Measurements from ENCODE around the gene RBKS.

- TF ChIP-seq, protein P1, sequence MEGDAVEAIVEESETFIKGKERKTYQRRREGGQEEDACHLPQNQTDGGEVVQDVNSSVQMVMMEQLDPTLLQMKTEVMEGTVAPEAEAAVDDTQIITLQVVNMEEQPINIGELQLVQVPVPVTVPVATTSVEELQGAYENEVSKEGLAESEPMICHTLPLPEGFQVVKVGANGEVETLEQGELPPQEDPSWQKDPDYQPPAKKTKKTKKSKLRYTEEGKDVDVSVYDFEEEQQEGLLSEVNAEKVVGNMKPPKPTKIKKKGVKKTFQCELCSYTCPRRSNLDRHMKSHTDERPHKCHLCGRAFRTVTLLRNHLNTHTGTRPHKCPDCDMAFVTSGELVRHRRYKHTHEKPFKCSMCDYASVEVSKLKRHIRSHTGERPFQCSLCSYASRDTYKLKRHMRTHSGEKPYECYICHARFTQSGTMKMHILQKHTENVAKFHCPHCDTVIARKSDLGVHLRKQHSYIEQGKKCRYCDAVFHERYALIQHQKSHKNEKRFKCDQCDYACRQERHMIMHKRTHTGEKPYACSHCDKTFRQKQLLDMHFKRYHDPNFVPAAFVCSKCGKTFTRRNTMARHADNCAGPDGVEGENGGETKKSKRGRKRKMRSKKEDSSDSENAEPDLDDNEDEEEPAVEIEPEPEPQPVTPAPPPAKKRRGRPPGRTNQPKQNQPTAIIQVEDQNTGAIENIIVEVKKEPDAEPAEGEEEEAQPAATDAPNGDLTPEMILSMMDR (optimal IDR thresholded peaks at IDR 0.05 in 1 of 3, IDR thresholded peaks at IDR 0.05 in 1 of 3, conservative IDR thresholded peaks at IDR 0.05 in 1 of 3; ENCODE audit: extremely low read depth in 1 of 3, insufficient read depth in 2 of 3, low read length in 3 of 3), result no peak
- no peak for TF ChIP-seq EZH2 (IDR thresholded peaks at IDR 0.05; ENCODE audit: low read length)
Observed at GRCh38 chr2:27921424-27921823, 31.2 kb upstream of the RBKS start.

Measured in keratinocyte (primary cell).